DMS153 treated with DMSO at 0.1 percent for 48 hours (cell line): ENCODE data around the gene WRNIP1.

Source experiments
- DNase-seq: peaks from one replicate; lab custom pipeline; 2025; ENCODE audit not compliant: unreplicated experiment; lab: John Stamatoyannopoulos, UW

Gene WRNIP1

DNA sequence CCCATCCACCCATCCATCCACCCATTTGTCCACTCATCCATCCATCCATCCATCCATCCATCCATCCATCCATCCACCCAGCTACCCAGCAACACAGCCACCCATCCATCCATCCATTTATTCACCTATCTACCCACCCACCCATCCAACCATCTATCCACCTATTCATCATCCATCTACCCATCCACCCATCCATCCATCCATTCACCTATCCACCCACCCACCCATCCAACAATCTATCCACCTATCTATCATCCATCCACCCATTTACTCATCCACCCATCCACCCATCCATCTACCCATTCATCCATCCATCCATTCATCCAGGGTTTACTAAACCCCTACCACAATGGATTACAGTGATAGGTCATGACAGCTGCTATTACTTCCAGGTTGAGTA is 69.1 kb downstream of the WRNIP1 start:
- DNase-seq, result no peak
